SH-SY5Y (cell line): ENCODE results near the gene SF3B6.
A peak's percentile ranks its signal among the peaks of the same experiment; 100 is the strongest.

Source experiments
- GATA2 ChIP-seq: IDR thresholded peaks from 2 replicates; pipeline ENCODE4 v1.6.1; 2011; ENCODE audit warnings: mild to moderate bottlenecking, low read depth, low read length
- GATA3 ChIP-seq: IDR thresholded peaks from 2 replicates; pipeline ENCODE4 v1.6.1; 2011; ENCODE audit warnings: low read depth, mild to moderate bottlenecking, low read length, moderate library complexity

- TF ChIP-seq GATA3 (no peak), GATA2 (0 out of 2 replicates have a peak, but pooled peaks have one; percentile 43)
These were observed 7.7 kb upstream of the SF3B6 start for GRCh38 chr2:24083567-24084385.
